ENCODE measurements around the gene CTDP1. TPM values are rescaled to one million over a fixed set of nuclear protein-coding genes. Genes with fewer than 3 reads are reported as not detected.

Gene CTDP1
- total and polyA plus RNA-seq, 7 experiments from 2014 or later, result 11.6 to 75.3 (median 41.2) TPM

- H3K4me1 ChIP-seq (ENCODE audit: control insufficient read depth in 2 of 2, insufficient read depth in 2 of 2, low read length in 2 of 2), result no peaks in the 10 kb centered on the region
- H3K36me3 Mint-ChIP-seq, result no peaks in the 10 kb centered on the region
- H3K9me3 Mint-ChIP-seq, result peaks cover 0 to 6% (median 0%) of the 10 kb centered on the region in 11 donors
- intact Hi-C loops (cut with micrococcal nuclease), result no loop called here
- H3K4me3 Mint-ChIP-seq, result no peak overlapping the region
- H3K27me3 Mint-ChIP-seq, result peaks cover 2 to 42% (median 23%) of the 10 kb centered on the region in 5 donors
- ChIA-PET CTCF (no interaction called here), POLR2A (no interaction called here)
- H3K4me3 ChIP-seq (ENCODE audit: low read length), result no peak overlapping the region
- no peak overlapping the region for H3K27ac Mint-ChIP-seq
- H3K27ac ChIP-seq (ENCODE audit: low read depth, low read length), result no peak overlapping the region
- no peaks in the 10 kb centered on the region for H3K36me3 ChIP-seq (ENCODE audit: control insufficient read depth in 2 of 3, insufficient read depth in 3 of 3, low read length in 3 of 3)
- H3K4me1 Mint-ChIP-seq, result no peaks in the 10 kb centered on the region
- ATAC-seq, result no peak
- H3K27me3 ChIP-seq (ENCODE audit: control insufficient read depth in 2 of 2, insufficient read depth in 2 of 2, low read length in 2 of 2), result no peaks in the 10 kb centered on the region
- no peak for DNase-seq
- H3K9me3 ChIP-seq (ENCODE audit: control insufficient read depth in 2 of 3, low read length in 3 of 3), result no peaks in the 10 kb centered on the region
Measured at GRCh38 chr18:79779021-79779699, 99.6 kb downstream of the CTDP1 start.

GRCh38 chr18:79779700-79780190 is 100.1 kb downstream of the CTDP1 start:
- H3K36me3 ChIP-seq (ENCODE audit: control insufficient read depth in 2 of 3, insufficient read depth in 3 of 3, low read length in 3 of 3), result no peaks in the 10 kb centered on the region
- no peaks in the 10 kb centered on the region for H3K4me1 ChIP-seq (ENCODE audit: control insufficient read depth in 2 of 2, insufficient read depth in 2 of 2, low read length in 2 of 2)
- no peaks in the 10 kb centered on the region for H3K36me3 Mint-ChIP-seq
- H3K4me3 Mint-ChIP-seq, result no peak overlapping the region
- CTCF ChIA-PET, result no interaction called here
- DNase-seq, result peak in 1 of 9 donors; percentile 3
- H3K27ac ChIP-seq (ENCODE audit: low read depth, low read length), result no peak overlapping the region
- POLR2A ChIA-PET, result no interaction called here
- H3K27ac Mint-ChIP-seq, result no peak overlapping the region
- peaks cover 0 to 6% (median 0%) of the 10 kb centered on the region in 11 donors for H3K9me3 Mint-ChIP-seq
- H3K27me3 Mint-ChIP-seq, result peaks cover 2 to 47% (median 28%) of the 10 kb centered on the region in 5 donors
- intact Hi-C loops (cut with micrococcal nuclease), result no loop called here
- no peak overlapping the region for H3K4me3 ChIP-seq (ENCODE audit: low read length)
- no peak for ATAC-seq
- H3K9me3 ChIP-seq (ENCODE audit: control insufficient read depth in 2 of 3, low read length in 3 of 3), result no peaks in the 10 kb centered on the region
- H3K27me3 ChIP-seq (ENCODE audit: control insufficient read depth in 2 of 2, insufficient read depth in 2 of 2, low read length in 2 of 2), result no peaks in the 10 kb centered on the region
- no peaks in the 10 kb centered on the region for H3K4me1 Mint-ChIP-seq

GRCh38 chr18:79780547-79780946 is 100.9 kb downstream of the CTDP1 start:
- peaks cover 2 to 54% (median 29%) of the 10 kb centered on the region in 5 donors for H3K27me3 Mint-ChIP-seq
- ChIA-PET POLR2A (no interaction called here), CTCF (no interaction called here)
- no peaks in the 10 kb centered on the region for H3K4me1 Mint-ChIP-seq
- Histone ChIP-seq H3K27ac (ENCODE audit: low read depth, low read length) (no peak overlapping the region), H3K36me3 (ENCODE audit: control insufficient read depth in 2 of 3, insufficient read depth in 3 of 3, low read length in 3 of 3) (no peaks in the 10 kb centered on the region), H3K4me1 (ENCODE audit: control insufficient read depth in 2 of 2, insufficient read depth in 2 of 2, low read length in 2 of 2) (no peaks in the 10 kb centered on the region), H3K4me3 (ENCODE audit: low read length) (no peak overlapping the region), H3K27me3 (ENCODE audit: control insufficient read depth in 2 of 2, insufficient read depth in 2 of 2, low read length in 2 of 2) (no peaks in the 10 kb centered on the region), H3K9me3 (ENCODE audit: control insufficient read depth in 2 of 3, low read length in 3 of 3) (no peaks in the 10 kb centered on the region)
- intact Hi-C loops (cut with micrococcal nuclease), result no loop called here
- H3K4me3 Mint-ChIP-seq, result no peak overlapping the region
- H3K27ac Mint-ChIP-seq, result no peak overlapping the region
- peak in 1 of 9 donors; percentile 8 for DNase-seq
- peaks cover 0 to 6% (median 0%) of the 10 kb centered on the region in 11 donors for H3K9me3 Mint-ChIP-seq
- no peak for ATAC-seq
- no peaks in the 10 kb centered on the region for H3K36me3 Mint-ChIP-seq

DNA sequence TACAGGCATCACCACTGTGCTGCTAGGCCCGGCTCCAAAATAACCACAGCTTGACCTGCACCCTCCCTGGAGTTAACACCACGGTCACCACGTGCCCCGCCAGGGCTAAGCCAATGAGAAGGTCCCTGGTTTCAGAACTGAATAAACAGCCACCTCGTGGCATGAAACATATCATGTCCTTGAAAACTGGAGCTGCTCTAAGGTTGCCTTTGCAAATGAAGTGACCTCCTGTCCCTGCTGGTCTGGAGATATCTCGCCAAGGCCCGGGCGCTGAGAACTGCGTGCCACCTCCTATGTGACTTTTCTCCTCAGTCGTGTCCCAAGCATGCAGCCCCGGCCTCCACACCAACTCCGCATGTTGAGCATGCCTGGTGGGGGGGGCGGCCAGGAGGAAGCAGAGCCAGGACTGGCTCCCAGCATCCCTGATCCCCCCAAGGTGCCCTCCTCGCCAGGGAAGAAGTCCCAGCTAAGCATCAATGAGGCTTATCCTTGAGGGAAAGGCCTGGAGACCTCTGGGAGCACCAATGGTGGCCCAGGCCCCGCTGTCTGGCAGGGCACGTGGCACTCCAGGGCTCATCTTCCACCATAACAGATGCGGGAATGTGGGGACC is 101.8 kb downstream of the CTDP1 start:
- no peaks in the 10 kb centered on the region for H3K27me3 ChIP-seq (ENCODE audit: control insufficient read depth in 2 of 2, insufficient read depth in 2 of 2, low read length in 2 of 2)
- ChIA-PET POLR2A (no interaction called here), CTCF (no interaction called here)
- H3K36me3 ChIP-seq (ENCODE audit: control insufficient read depth in 2 of 3, insufficient read depth in 3 of 3, low read length in 3 of 3), result no peaks in the 10 kb centered on the region
- ATAC-seq (no peak), DNase-seq (peak in 1 of 9 donors; percentile 18)
- no peaks in the 10 kb centered on the region for H3K9me3 ChIP-seq (ENCODE audit: control insufficient read depth in 2 of 3, low read length in 3 of 3)
- intact Hi-C loops (cut with micrococcal nuclease), result no loop called here
- H3K9me3 Mint-ChIP-seq, result peaks cover 0 to 6% (median 0%) of the 10 kb centered on the region in 11 donors
- H3K36me3 Mint-ChIP-seq, result no peaks in the 10 kb centered on the region
- peaks cover 3 to 52% (median 31%) of the 10 kb centered on the region in 5 donors for H3K27me3 Mint-ChIP-seq
- H3K4me3 Mint-ChIP-seq, result no peak overlapping the region
- no peak overlapping the region for H3K27ac Mint-ChIP-seq
- no peak overlapping the region for H3K27ac ChIP-seq (ENCODE audit: low read depth, low read length)
- H3K4me3 ChIP-seq (ENCODE audit: low read length), result no peak overlapping the region
- no peaks in the 10 kb centered on the region for H3K4me1 ChIP-seq (ENCODE audit: control insufficient read depth in 2 of 2, insufficient read depth in 2 of 2, low read length in 2 of 2)
- H3K4me1 Mint-ChIP-seq, result no peaks in the 10 kb centered on the region

DNA sequence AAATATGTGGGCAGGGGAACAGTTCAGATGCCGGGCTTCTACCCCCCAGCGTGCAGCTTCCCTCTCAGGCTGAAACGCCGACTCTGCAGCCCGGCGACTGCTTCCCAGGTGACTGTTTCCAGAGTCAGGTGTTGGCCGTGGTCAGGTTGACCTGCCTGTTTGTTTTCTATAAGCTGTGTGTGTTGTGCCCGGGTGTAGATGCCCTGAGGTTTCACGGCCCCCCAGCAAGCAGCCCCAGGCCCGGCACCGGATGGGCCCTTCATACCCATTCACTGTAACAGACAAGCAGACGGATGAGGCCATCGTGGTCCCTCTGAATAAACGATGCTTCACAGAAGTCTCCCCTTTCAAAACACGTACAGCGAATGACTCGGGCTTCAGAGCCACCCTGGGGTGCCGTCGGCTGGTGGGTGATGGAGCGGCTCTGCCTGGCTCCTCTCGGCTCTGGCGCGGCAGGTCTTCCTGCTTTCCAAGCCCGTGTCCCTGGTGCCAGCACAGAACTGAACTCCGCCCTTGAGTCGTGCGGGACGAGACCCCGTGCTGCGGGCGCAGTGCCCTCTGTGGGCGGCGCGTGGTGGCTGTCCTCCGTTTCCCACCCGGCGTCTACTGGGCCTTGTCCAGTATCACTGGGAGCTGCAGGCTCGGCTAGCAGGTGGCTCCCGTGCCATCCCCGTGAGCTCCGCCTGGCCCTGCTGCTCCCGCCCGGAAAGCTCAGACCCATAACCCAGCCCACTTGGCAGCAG is 103.1 kb downstream of the CTDP1 start:
- DNase-seq, result peak in 1 of 9 donors; percentile 10
- ChIA-PET POLR2A (no interaction called here), CTCF (no interaction called here)
- peaks cover 0 to 3% (median 0%) of the 10 kb centered on the region in 7 donors for H3K4me1 Mint-ChIP-seq
- peaks cover 15 to 50% (median 35%) of the 10 kb centered on the region in 5 donors for H3K27me3 Mint-ChIP-seq
- Histone ChIP-seq H3K27me3 (ENCODE audit: control insufficient read depth in 2 of 2, insufficient read depth in 2 of 2, low read length in 2 of 2) (no peaks in the 10 kb centered on the region), H3K4me1 (ENCODE audit: control insufficient read depth in 2 of 2, insufficient read depth in 2 of 2, low read length in 2 of 2) (no peaks in the 10 kb centered on the region), H3K4me3 (ENCODE audit: low read length) (no peak overlapping the region), H3K27ac (ENCODE audit: low read depth, low read length) (no peak overlapping the region), H3K9me3 (ENCODE audit: control insufficient read depth in 2 of 3, low read length in 3 of 3) (no peaks in the 10 kb centered on the region), H3K36me3 (ENCODE audit: control insufficient read depth in 2 of 3, insufficient read depth in 3 of 3, low read length in 3 of 3) (no peaks in the 10 kb centered on the region)
- intact Hi-C loops (cut with micrococcal nuclease), result no loop called here
- no peak overlapping the region for H3K4me3 Mint-ChIP-seq
- peaks cover 0 to 3% (median 0%) of the 10 kb centered on the region in 11 donors for H3K9me3 Mint-ChIP-seq
- H3K27ac Mint-ChIP-seq, result no peak overlapping the region
- no peaks in the 10 kb centered on the region for H3K36me3 Mint-ChIP-seq
- no peak for ATAC-seq

- CTCF ChIA-PET, result no interaction called here
- no peak for ATAC-seq
Measured at GRCh38 chr18:79784071-79784913, 104.7 kb downstream of the CTDP1 start.

More at GRCh38 chr18:79784071-79784913, 104.7 kb downstream of the CTDP1 start:
- Histone ChIP-seq H3K27me3 (ENCODE audit: control insufficient read depth in 2 of 2, insufficient read depth in 2 of 2, low read length in 2 of 2) (no peaks in the 10 kb centered on the region), H3K4me1 (ENCODE audit: control insufficient read depth in 2 of 2, insufficient read depth in 2 of 2, low read length in 2 of 2) (no peaks in the 10 kb centered on the region), H3K36me3 (ENCODE audit: control insufficient read depth in 2 of 3, insufficient read depth in 3 of 3, low read length in 3 of 3) (no peaks in the 10 kb centered on the region), H3K4me3 (ENCODE audit: low read length) (no peak overlapping the region), H3K9me3 (ENCODE audit: control insufficient read depth in 2 of 3, low read length in 3 of 3) (no peaks in the 10 kb centered on the region), H3K27ac (ENCODE audit: low read depth, low read length) (no peak overlapping the region)
- Mint-ChIP-seq H3K27me3 (peaks cover 22 to 38% (median 35%) of the 10 kb centered on the region in 5 donors), H3K4me3 (no peak overlapping the region), H3K9me3 (peaks cover 0 to 3% (median 0%) of the 10 kb centered on the region in 11 donors), H3K36me3 (no peaks in the 10 kb centered on the region), H3K4me1 (peaks cover 0 to 4% (median 0%) of the 10 kb centered on the region in 7 donors), H3K27ac (no peak overlapping the region)
- intact Hi-C loops (cut with micrococcal nuclease), result no loop called here
- DNase-seq, result no peak
- POLR2A ChIA-PET, result no interaction called here

Data from naive thymus-derived CD4-positive, alpha-beta T cell (primary cell).